WERI-Rb-1 (cell line): ENCODE data around the gene PRR27.

Source experiments
- DNase-seq: peaks from one replicate; pipeline ENCODE4 v3.0.0-alpha.2; 2020
- H3K27ac ChIP-seq: fragments of 250-450 bp; sonication (Bioruptor Pico); 2 replicates; pipeline ENCODE4 v1.5.1; 2020; ENCODE audit warnings: mild to moderate bottlenecking, moderate library complexity
- H3K27me3 ChIP-seq: fragments of 250-450 bp; sonication (Bioruptor Pico); 2 replicates; pipeline ENCODE4 v1.5.1; 2021; ENCODE audit warnings: mild to moderate bottlenecking, low read depth, moderate library complexity; ENCODE audit not compliant: insufficient read depth, severe bottlenecking
- H3K36me3 ChIP-seq: fragments of 250-450 bp; sonication (Bioruptor Pico); 2 replicates; pipeline ENCODE4 v1.5.1; 2020; ENCODE audit warnings: mild to moderate bottlenecking, moderate library complexity
- H3K4me3 ChIP-seq: 2 replicates; pipeline ENCODE4 v1.5.1; 2011; ENCODE audit warnings: low read depth, mild to moderate bottlenecking, control low read depth, low read length
- H3K9me3 ChIP-seq: fragments of 250-450 bp; sonication (Bioruptor Pico); 2 replicates; pipeline ENCODE4 v1.5.1; 2021; ENCODE audit warnings: mild to moderate bottlenecking, moderate library complexity; ENCODE audit not compliant: severe bottlenecking
- TF ChIP-seq, protein P1 (sequence below): IDR thresholded peaks from 2 replicates; pipeline ENCODE4 v1.5.1; 2011; ENCODE audit warnings: low read depth, mild to moderate bottlenecking, control low read depth, inconsistent platforms, low read length

PRR27 gene

DNA sequence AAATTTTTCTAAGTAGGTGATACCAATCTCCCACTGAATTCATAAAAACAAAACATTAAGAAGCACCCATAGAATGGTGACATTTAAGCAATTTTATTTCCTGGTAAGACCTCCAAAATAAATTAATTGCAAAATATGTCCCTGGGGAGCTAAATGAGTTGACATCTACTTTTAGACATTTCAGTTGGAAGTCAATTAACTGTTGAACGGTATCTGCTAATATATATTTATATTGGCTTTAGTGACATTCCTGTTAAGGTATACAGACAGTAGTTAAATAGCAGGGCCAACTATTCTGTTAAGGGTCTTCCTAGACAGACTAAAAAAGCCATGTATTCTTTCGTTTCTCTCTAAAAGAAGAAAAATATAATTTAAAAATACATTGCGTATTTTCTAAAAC lies at the start of gene PRR27:
Gene PRR27 (plus strand): TSS at position 301 of the 400 bp plus-strand sequence. CDS start 139 bp downstream, outside the sequence.
- no peaks in the 10 kb centered on the region for H3K36me3 ChIP-seq
- H3K27ac ChIP-seq, result no peak within 1 kb of the TSS
- no peaks in the 10 kb centered on the region for H3K27me3 ChIP-seq
- no peak for DNase-seq
- H3K4me3 ChIP-seq, result no peak within 1 kb of the TSS
- H3K9me3 ChIP-seq, result no peaks in the 10 kb centered on the region
- TF ChIP-seq, protein P1, sequence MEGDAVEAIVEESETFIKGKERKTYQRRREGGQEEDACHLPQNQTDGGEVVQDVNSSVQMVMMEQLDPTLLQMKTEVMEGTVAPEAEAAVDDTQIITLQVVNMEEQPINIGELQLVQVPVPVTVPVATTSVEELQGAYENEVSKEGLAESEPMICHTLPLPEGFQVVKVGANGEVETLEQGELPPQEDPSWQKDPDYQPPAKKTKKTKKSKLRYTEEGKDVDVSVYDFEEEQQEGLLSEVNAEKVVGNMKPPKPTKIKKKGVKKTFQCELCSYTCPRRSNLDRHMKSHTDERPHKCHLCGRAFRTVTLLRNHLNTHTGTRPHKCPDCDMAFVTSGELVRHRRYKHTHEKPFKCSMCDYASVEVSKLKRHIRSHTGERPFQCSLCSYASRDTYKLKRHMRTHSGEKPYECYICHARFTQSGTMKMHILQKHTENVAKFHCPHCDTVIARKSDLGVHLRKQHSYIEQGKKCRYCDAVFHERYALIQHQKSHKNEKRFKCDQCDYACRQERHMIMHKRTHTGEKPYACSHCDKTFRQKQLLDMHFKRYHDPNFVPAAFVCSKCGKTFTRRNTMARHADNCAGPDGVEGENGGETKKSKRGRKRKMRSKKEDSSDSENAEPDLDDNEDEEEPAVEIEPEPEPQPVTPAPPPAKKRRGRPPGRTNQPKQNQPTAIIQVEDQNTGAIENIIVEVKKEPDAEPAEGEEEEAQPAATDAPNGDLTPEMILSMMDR, result no peak

DNA sequence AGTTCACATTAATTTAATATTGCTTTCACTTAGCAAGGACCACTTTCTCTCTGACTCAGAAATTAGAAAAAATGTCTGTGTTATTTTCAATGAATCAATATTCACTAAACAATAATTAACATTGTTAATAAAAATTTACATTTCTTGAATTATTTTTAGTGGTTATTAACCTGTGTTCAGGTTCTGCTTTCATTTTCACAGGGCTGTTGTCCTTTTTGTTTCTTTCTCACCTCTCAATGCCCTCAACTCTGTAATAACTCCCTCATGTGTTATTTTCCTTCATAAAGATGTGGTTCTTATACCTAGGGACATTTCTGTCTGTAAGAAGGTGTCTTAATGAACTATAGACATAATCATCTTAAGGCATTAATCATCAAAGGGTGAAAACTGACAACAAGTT lies 43.1 kb upstream of the PRR27 start:
- Histone ChIP-seq H3K27me3 (no peaks in the 10 kb centered on the region), H3K36me3 (no peaks in the 10 kb centered on the region), H3K4me3 (no peak overlapping the region), H3K9me3 (no peaks in the 10 kb centered on the region), H3K27ac (no peak overlapping the region)
- TF ChIP-seq, protein P1, result no peak
- no peak for DNase-seq

DNA sequence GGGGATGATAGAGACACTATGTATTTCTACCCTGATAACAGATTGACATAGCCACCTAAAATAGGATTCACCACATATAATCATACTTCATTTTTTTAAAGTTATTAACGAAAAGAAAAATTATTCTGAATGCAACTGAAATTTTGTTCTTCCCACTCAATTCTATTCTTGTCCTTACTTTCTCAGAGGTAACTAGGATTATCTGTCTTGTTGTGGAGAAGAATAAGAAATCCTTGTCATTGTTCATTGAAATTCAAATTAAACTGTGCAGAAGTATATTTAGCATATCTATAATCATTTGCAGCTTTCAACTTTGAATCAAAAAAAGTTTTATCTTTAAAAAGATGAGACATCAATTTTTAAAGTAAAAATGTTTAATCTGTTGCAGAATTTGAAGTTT lies 40.4 kb upstream of the PRR27 start:
- no peak for DNase-seq
- Histone ChIP-seq H3K27me3 (no peaks in the 10 kb centered on the region), H3K4me3 (no peak overlapping the region), H3K27ac (no peak overlapping the region), H3K36me3 (no peaks in the 10 kb centered on the region), H3K9me3 (no peaks in the 10 kb centered on the region)
- TF ChIP-seq, protein P1, result no peak

DNA sequence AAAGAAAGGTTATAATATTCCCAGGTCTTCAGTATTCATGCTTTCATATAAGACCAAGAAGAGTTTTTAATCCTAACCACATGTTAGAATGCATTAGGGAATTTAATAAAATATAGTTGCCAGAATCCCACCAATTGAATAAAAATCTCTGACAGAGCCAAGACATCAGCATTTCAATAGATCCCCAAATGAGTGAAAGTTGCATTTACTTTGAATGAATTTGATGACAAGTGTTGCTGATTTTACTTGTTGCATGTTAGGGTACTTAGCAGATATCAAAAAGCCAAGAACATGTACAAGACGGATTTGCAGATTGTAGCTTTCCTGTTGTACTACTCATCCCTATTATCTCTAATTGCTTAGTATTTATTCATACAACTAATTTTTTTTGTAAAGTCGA lies 39.9 kb upstream of the PRR27 start:
- Histone ChIP-seq H3K9me3 (no peaks in the 10 kb centered on the region), H3K27ac (no peak overlapping the region), H3K4me3 (no peak overlapping the region), H3K36me3 (no peaks in the 10 kb centered on the region), H3K27me3 (no peaks in the 10 kb centered on the region)
- DNase-seq, result no peak
- TF ChIP-seq, protein P1, result no peak

DNA sequence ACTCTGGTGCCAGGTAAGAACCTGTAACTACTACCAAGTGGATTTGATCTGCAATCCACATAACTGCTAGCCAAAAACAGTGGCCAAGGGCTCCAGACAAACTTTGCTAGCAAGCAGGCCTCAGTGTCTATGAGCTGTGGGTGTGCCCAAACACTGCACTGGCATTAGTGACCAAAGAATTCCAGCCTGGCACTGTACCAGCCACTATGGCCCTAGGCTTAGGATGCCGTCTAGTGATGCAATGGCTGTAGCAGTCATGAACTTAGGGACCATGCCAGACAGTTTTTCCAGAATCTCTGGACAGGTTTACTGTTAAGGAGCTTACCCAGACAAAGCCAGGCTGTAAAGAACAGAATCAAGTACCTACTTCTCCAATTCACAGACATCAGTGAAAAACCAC lies 33.7 kb upstream of the PRR27 start:
- TF ChIP-seq, protein P1, result no peak
- Histone ChIP-seq H3K9me3 (peaks cover 4% of the 10 kb centered on the region), H3K27me3 (no peaks in the 10 kb centered on the region), H3K4me3 (no peak overlapping the region), H3K27ac (no peak overlapping the region), H3K36me3 (no peaks in the 10 kb centered on the region)
- no peak for DNase-seq

DNA sequence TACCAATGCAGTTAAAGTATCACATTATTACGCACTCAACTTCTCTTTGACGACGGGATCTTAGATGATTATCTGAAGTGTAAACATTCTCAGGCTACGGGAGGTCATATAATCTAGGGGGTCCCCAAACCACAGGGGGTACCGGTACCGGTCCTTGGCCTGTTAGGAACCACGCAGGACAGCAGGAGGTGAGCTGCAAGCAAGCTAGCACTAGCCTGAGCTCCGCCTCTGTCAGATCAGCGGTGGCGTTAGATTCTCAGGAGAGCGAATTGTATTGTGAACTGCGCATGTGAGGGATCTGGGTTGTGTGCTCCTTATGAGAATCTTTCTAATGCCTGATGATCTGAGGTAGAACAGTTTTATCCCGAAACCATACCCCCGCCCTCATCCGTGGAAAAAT lies 20.6 kb upstream of the PRR27 start:
- no peak overlapping the region for H3K27ac ChIP-seq
- H3K36me3 ChIP-seq, result no peaks in the 10 kb centered on the region
- no peaks in the 10 kb centered on the region for H3K27me3 ChIP-seq
- no peak for DNase-seq
- H3K4me3 ChIP-seq, result no peak overlapping the region
- H3K9me3 ChIP-seq, result no peaks in the 10 kb centered on the region
- TF ChIP-seq, protein P1, result no peak
